ENCODE results near the gene CAMK1. TPM values are rescaled to one million over a fixed set of nuclear protein-coding genes. Genes with fewer than 3 reads are reported as not detected.
A peak's percentile ranks its signal among the peaks of the same experiment; 100 is the strongest.

The CAMK1 gene
- total and polyA plus RNA-seq, 2 donors (not counting 3 experiments of a cell fraction or from before 2014, with no cell fraction given), result 23.5 to 28.4 TPM

DNA sequence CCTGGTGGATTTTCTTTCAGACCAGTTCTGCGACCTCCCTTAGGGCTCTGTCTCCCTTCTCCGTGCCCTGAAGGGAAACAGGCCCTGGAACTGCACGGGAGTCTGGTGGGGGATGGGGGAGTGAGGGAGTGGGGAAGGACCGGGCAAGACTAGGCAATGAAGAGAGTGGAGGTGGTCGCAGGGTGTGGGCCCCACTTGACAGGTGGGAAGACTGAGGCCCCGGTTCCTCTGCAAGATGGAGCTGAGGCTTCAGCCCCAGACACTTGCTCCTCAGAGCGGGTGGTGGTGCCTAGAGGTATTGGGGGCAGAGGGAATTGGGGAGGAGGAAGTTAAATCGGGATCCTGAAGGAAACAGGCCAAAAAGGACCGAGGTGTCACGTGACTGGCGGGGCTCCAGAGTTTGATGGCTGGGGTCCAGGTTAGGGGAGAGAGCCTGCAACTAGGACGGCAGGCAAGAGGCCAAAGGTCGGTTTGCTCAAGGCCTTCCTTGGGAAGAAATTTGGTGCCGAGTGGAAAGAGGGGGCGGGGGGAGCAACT lies 597 bp upstream of the CAMK1 start:
- DNase-seq (ENCODE audit: low read depth, low spot score), result no peak
- no peak overlapping the region for H3K27ac ChIP-seq (ENCODE audit: insufficient read depth, low read depth, low read length)
- ChIA-PET CTCF (interaction anchor here (0.7 to 1.1 kb wide), 2 partner anchors 10 to 12 kb away, joined by 3 read pairs; no protein-coding TSS in a partner anchor), POLR2A (interaction anchor here (0.7 kb wide), 1 partner anchor 23 kb away, joined by 3 read pairs; the partner anchor contains the start of gene ARPC4)
- no peak for TF ChIP-seq POLR2A (IDR thresholded peaks at IDR 0.05; ENCODE audit: low read depth, low read length)
- TF ChIP-seq POLR2AphosphoS5 (IDR thresholded peaks at IDR 0.05; ENCODE audit: insufficient read depth, low read depth, low read length), result no peak
- TF ChIP-seq, protein P1, sequence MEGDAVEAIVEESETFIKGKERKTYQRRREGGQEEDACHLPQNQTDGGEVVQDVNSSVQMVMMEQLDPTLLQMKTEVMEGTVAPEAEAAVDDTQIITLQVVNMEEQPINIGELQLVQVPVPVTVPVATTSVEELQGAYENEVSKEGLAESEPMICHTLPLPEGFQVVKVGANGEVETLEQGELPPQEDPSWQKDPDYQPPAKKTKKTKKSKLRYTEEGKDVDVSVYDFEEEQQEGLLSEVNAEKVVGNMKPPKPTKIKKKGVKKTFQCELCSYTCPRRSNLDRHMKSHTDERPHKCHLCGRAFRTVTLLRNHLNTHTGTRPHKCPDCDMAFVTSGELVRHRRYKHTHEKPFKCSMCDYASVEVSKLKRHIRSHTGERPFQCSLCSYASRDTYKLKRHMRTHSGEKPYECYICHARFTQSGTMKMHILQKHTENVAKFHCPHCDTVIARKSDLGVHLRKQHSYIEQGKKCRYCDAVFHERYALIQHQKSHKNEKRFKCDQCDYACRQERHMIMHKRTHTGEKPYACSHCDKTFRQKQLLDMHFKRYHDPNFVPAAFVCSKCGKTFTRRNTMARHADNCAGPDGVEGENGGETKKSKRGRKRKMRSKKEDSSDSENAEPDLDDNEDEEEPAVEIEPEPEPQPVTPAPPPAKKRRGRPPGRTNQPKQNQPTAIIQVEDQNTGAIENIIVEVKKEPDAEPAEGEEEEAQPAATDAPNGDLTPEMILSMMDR (IDR thresholded peaks at IDR 0.05; ENCODE audit: extremely low read depth in 1 of 2, insufficient read depth in 1 of 2, low read depth in 1 of 2, low read length in 2 of 2), result no peak
- no peak for TF ChIP-seq GATA2 (IDR thresholded peaks at IDR 0.05; ENCODE audit: insufficient read depth, insufficient read length, low read depth, low read length)
- TF ChIP-seq, protein P2, sequence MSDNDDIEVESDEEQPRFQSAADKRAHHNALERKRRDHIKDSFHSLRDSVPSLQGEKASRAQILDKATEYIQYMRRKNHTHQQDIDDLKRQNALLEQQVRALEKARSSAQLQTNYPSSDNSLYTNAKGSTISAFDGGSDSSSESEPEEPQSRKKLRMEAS (IDR thresholded peaks at IDR 0.05; ENCODE audit: insufficient read depth, insufficient read length), result no peak
- no peak for TF ChIP-seq EZH2 (IDR thresholded peaks at IDR 0.05; ENCODE audit: borderline replicate concordance, low read depth, low read length, severe bottlenecking)
- no peak for TF ChIP-seq FOS (IDR thresholded peaks at IDR 0.05; ENCODE audit: borderline replicate concordance, insufficient read depth, low read length)
- no peak for TF ChIP-seq JUN (IDR thresholded peaks at IDR 0.05; ENCODE audit: borderline replicate concordance, insufficient read depth, insufficient read length, low read depth)
- no peak for TF ChIP-seq MYC (IDR thresholded peaks at IDR 0.05; ENCODE audit: low read depth, low read length)
- H3K9me1 ChIP-seq (replicated peaks; ENCODE audit: control insufficient read depth, extremely low read depth, insufficient read depth, low read length), result no peaks in the 10 kb centered on the region
- H4K20me1 ChIP-seq (replicated peaks; ENCODE audit: control insufficient read depth, extremely low read depth, insufficient read depth, low read length), result no peaks in the 10 kb centered on the region
- FAIRE-seq, result no peak
- H2AFZ ChIP-seq (ENCODE audit: low read depth, low read length), result peak overlapping the region; percentile 97
- H3K36me3 ChIP-seq (ENCODE audit: control insufficient read depth in 2 of 2, extremely low read depth in 1 of 2, insufficient read depth in 2 of 2, low read length in 2 of 2), result peaks cover 0 to 2% of the 10 kb centered on the region in 2 experiments
- intact Hi-C loops (cut with micrococcal nuclease), result no loop called here
- H3K4me3 ChIP-seq (replicated peaks in 1 of 3; ENCODE audit: insufficient read depth in 1 of 3, low read depth in 1 of 3, low read length in 3 of 3), result peak overlapping the region; percentile 60 to 65 (median 62)
- BruUV-seq (replicated peaks), result no TSS peak
- dilution Hi-C loops (cut with MboI; ENCODE audit: extremely low pct_ligation_motif_present, low sequenced_read_pairs), result no loop called here
- H3K79me2 ChIP-seq (ENCODE audit: control insufficient read depth, insufficient read depth, low read length), result peaks cover 6% of the 10 kb centered on the region
- H3K9me3 ChIP-seq (replicated peaks; ENCODE audit: control insufficient read depth, insufficient read depth, low read length), result no peaks in the 10 kb centered on the region
- peaks cover 18% of the 10 kb centered on the region for H3K4me1 ChIP-seq (ENCODE audit: control insufficient read depth, extremely low read depth, insufficient read depth, low read length)
- H3K9ac ChIP-seq (replicated peaks; ENCODE audit: extremely low read depth, insufficient read depth, low read length), result peak overlapping the region; percentile 73
- peak overlapping the region; percentile 83 for H3K4me2 ChIP-seq (ENCODE audit: insufficient read depth, low read length)
- no peaks in the 10 kb centered on the region for H3K27me3 ChIP-seq (ENCODE audit: control insufficient read depth in 2 of 2, insufficient read depth in 2 of 2, low read length in 2 of 2)
